MG63 (cell line): ENCODE results near the gene MGRN1. TPM values are rescaled to one million over a fixed set of nuclear protein-coding genes. Genes with fewer than 3 reads are reported as not detected.

ENCODE experiments used
- DNase-seq: peaks from one replicate; pipeline ENCODE4 v3.0.0-alpha.2; 2020
- H3K27me3 ChIP-seq: fragments of 250-450 bp; sonication (Bioruptor Pico); 2 replicates; pipeline ENCODE4 v1.5.1; 2020; ENCODE audit warnings: mild to moderate bottlenecking, moderate library complexity
- H3K36me3 ChIP-seq: fragments of 250-450 bp; sonication (Bioruptor Pico); 2 replicates; pipeline ENCODE4 v1.5.1; 2020; ENCODE audit warnings: mild to moderate bottlenecking, moderate library complexity
- H3K4me3 ChIP-seq: fragments of 250-450 bp; sonication (Bioruptor Pico); 2 replicates; pipeline ENCODE4 v1.5.1; 2020; ENCODE audit warnings: mild to moderate bottlenecking, moderate library complexity
- H3K9me3 ChIP-seq: fragments of 250-450 bp; sonication (Bioruptor Pico); 2 replicates; pipeline ENCODE4 v1.5.1; 2020; ENCODE audit warnings: mild to moderate bottlenecking, moderate library complexity
- total RNA-seq: library from RNA; depleted of rRNA; stranded (reverse); fragments of >200 nt; shearing (Covaris generic); gene quantifications from 2 replicates; pipeline ENCODE4 v1.2.3, GENCODE V29; 2014; ENCODE audit warnings: low replicate concordance; rRNA removed

MGRN1 gene
- 8.3 and 13.8 TPM in 2 replicates for total RNA-seq

DNA sequence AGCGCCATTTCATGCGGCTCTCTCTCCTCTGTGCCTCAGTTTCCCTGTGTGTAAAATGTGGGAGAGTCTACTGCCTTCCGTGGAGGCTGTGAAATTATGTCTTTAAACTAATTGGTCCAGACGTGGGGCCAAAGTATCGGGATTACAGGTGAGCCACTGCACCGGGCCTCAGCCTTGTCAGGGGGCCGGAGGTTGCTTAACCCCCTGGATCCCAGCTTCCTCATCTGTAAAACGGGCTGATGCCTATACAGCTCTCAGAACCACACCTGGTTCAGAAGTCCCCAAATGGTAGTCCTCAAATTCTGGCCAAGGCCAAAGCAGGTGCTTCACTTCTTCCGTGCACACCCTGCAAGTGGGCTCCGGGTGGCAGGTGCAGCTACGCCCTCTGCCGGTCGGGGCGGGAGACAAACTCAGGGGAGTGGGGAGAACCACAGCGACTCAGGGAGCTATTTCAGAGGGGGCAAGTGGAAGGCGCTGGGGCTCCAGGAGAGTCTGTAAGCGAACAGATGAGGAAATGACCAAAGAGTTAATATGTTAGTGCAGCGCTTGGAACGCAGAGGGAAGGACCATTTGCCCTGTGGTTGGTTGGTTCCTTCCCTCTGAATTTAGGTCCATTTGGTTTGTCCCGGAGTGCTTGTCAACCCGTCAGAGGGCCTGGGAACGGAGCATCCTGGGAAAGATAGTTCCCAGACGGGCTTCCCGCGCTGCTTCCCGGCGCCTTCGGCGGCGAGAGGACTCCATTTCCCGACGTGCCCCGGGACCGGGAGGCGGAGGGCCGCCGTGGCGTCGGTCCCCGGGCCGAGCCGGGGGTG lies at the start of gene MGRN1:
Gene MGRN1 (plus strand): TSS at position 812 of the 812 bp plus-strand sequence. CDS start 135 bp downstream, outside the sequence.
- Histone ChIP-seq H3K27me3 (no peaks in the 10 kb centered on the region), H3K36me3 (peaks cover 26% of the 10 kb centered on the region), H3K4me3 (peak within 1 kb of the TSS; percentile 77), H3K9me3 (no peaks in the 10 kb centered on the region)
- peak; percentile 98 for DNase-seq

DNA sequence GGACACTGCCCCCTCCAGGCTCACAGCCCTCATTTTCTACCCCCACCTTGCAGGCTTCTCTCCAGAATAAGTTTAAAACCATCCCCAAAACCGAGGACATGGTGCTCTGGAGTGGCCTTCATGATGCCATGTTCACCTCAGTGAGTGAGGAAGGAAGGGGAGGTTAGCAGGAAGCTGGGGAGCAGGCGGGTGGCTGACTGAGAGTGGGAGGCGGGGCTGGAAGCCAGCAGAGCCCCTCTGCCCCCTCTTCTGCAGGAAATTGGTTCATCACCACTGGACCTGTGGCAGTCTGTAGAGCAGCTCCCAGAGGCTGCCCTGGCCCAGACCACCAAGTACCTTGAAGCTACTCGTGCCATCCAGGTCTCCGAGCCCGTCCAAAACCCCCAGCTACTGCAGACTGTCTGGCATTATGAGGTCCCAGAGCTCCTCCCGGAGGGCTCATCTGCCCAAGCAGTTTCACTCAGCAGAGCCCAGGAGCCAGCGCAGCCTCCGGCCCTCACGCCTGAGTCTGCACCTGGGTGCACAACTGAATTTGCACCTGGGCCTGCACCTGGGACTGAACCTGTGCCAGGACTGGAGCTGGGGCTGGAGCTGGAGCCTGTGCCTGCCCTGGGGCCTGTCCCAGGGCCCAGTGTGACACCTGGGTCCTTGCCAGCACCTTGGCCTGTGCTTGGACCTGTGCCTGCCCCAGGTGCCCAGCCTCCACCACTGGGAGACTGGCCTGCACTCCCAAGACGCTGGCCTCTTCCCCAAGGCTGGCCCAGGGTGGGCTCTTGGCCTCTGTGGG lies 49.5 kb upstream of the MGRN1 start:
- no peak overlapping the region for H3K4me3 ChIP-seq
- no peaks in the 10 kb centered on the region for H3K27me3 ChIP-seq
- no peaks in the 10 kb centered on the region for H3K9me3 ChIP-seq
- no peaks in the 10 kb centered on the region for H3K36me3 ChIP-seq
- no peak for DNase-seq

DNA sequence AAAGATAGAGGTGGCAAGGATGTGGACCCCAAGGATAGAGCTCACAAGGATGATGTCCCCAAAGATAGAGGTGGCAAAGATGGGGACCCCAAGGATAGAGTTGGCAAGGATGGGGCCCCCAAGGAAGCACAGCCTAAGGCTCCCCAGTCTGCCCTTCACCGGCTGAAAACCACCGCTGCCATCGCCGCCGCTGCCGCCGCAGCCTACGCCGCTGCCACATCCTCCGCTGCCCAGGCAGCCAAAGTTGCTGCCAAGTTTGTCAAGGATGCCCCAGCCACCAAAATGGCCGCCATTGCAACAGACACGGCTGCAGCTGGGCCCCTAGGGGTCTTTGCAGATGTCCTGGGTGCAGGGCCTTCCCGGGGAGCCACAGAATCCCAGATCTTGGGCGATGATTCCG lies 48.6 kb upstream of the MGRN1 start:
- H3K4me3 ChIP-seq: no peak overlapping the region
- no peaks in the 10 kb centered on the region for H3K36me3 ChIP-seq
- DNase-seq: no peak

DNA sequence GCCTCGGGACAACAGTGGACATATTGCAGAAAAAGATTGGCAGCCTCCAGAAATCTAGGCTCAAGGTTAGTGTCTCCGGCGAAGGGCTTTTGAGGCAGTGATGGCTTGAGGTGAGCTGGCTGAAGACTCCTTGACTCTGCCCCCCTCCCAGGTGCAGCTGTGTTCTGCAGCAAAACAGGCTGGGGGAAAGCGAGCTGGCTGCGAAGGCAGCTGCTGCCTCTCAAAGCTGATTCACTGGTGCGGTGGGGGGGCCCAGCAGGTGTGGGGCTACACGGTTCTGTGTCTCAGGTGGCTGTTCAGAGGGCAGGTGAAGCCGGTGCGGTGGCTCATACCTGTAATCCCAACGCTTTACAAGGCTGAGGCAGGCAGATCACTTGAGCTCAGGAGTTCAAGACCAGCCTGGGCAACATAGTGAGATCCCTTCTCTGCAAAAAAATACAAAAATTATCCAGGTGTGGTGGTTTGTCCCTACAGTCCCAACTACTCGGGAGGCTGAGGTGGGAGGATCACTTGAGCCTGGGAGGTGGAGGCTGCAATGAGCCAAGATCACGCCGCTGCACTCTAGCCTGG lies 45.6 kb upstream of the MGRN1 start:
- DNase-seq: no peak
- Histone ChIP-seq H3K27me3 (no peaks in the 10 kb centered on the region), H3K36me3 (no peaks in the 10 kb centered on the region), H3K9me3 (no peaks in the 10 kb centered on the region), H3K4me3 (no peak overlapping the region)

More for the DNA sequence above, 48.6 kb upstream of the MGRN1 start:
- no peaks in the 10 kb centered on the region for H3K27me3 ChIP-seq
- no peaks in the 10 kb centered on the region for H3K9me3 ChIP-seq

DNA sequence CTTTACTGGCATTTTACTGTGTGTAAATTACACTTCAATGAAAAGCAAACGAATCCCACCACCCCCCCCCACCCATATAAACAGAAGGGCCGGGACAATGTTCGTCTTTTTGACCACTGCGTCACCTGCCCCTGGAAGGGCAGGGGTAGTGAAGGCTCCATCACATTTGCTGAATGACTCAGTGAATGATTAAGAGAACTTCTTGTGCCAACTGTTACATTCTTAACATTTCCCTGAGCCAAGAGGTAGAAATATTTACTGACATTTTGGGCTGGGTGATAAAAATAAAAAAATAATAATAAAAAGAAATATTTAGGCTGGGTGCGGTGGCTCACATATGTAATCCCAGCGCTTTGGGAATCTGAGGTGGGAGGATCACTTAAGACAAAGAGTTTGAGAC lies 44.4 kb upstream of the MGRN1 start:
- Histone ChIP-seq H3K4me3 (no peak overlapping the region), H3K36me3 (no peaks in the 10 kb centered on the region), H3K27me3 (no peaks in the 10 kb centered on the region), H3K9me3 (no peaks in the 10 kb centered on the region)
- no peak for DNase-seq

DNA sequence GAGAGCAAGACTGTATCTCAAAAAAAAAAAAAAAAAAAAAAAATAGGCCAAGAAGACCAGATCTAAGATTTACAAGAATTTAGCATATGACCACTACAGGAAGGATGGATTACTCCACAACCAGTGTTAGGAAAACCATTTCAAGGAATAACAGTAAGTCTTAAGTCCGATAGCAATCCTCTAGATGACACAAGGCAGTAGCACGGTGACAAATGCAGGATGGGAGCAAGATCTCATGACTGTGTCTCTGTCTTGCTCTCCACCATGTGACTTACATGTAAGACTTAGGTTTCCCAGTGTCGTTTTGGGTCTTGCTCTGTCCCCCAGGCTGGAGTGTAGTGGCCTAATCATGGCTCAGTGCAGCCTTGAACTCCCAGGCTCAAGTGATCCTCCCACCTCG lies 40.7 kb upstream of the MGRN1 start:
- DNase-seq: no peak
- no peaks in the 10 kb centered on the region for H3K36me3 ChIP-seq
- H3K4me3 ChIP-seq: no peak overlapping the region
- peaks cover 2% of the 10 kb centered on the region; the same call in 1 of the 2 replicates for H3K9me3 ChIP-seq
- peaks cover 10% of the 10 kb centered on the region; the same call in 1 of the 2 replicates for H3K27me3 ChIP-seq

DNA sequence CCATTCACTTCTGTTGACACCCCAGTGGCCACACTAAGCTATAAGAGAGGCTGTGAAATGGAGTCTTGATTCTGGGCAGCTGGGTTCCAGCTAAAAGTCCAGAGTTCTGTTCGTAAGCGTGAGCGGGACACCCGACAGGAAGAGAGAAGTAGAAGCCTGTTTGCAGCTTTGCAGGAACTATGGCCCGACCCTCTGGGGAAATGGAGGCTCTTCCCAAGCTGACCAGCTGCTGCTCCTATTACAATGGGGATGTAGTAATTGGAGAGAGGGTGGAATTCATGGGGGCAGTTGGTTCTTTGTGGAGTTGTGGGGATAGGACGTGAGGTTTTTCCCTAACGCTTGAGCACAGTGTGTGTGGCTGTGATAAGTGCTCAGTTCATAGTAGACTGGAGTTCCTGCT lies 38.3 kb upstream of the MGRN1 start:
- Histone ChIP-seq H3K4me3 (no peak overlapping the region), H3K27me3 (peaks cover 10% of the 10 kb centered on the region; the same call in 1 of the 2 replicates), H3K9me3 (peaks cover 2% of the 10 kb centered on the region; the same call in 1 of the 2 replicates), H3K36me3 (no peaks in the 10 kb centered on the region)
- DNase-seq: no peak

DNA sequence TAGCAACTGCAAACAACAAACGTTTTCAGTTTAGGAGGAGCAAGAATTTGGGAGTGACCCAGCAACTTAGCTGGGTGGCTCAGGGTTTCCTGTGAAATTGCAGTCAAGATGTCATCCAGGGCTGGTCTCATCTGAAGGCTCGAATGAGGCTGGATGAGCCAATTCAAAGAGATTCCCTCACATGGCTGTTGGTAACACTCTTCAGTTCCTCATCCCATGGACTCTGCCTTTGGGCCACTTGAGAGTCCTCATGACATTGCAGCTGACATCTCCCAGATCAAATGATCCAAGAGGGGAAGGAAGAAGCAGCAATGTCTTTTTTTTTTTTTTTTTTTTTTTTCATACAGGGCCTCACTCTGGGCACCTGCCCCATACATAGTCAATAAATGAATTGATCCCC lies 36.2 kb upstream of the MGRN1 start:
- no peak for DNase-seq
- Histone ChIP-seq H3K4me3 (no peak overlapping the region), H3K9me3 (peaks cover 2% of the 10 kb centered on the region; the same call in 1 of the 2 replicates), H3K27me3 (peaks cover 10% of the 10 kb centered on the region; the same call in 1 of the 2 replicates), H3K36me3 (no peaks in the 10 kb centered on the region)

DNA sequence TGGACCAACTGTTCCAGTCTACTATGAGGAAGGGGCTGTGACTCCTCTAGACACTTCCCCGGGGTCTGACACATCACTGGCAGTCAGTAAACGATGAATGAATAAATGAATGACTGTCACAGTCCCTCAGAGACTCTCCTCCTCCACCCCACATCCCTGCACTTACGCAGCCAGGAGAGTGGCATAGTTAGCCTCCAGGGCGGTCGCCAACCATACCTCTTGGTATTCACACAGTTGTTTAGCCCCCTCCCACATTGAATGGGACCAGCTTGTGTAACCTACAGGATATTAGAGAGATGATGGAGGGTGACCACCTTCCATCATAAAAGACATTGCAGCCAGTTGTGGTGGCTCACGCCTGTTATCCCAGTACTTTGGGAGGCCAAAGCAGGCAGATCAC lies 35.7 kb upstream of the MGRN1 start:
- peaks cover 2% of the 10 kb centered on the region; the same call in 1 of the 2 replicates for H3K9me3 ChIP-seq
- peaks cover 10% of the 10 kb centered on the region; the same call in 1 of the 2 replicates for H3K27me3 ChIP-seq
- no peaks in the 10 kb centered on the region for H3K36me3 ChIP-seq
- H3K4me3 ChIP-seq: no peak overlapping the region
- DNase-seq: no peak

DNA sequence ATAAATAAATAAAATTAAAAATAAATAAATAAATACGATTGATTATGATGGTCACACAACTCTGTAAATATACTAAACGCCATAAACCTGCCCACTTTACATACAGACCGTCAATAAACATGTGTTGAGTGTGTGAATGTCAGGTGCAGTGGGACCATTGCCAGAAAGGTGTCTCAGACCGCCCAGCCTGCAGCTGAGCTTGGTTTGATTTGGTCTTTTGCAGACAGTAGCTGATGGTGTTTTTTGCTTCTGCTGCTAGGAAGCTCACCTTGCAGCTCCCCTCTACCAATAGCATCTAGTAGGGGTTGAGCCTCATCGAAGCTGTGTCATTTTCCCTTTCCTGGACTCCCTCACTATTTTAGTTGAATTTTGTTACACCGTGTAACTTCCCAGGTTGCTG lies 33.4 kb upstream of the MGRN1 start:
- DNase-seq: no peak
- no peak overlapping the region for H3K4me3 ChIP-seq
- H3K27me3 ChIP-seq: peaks cover 3% of the 10 kb centered on the region; the same call in 1 of the 2 replicates
- H3K36me3 ChIP-seq: no peaks in the 10 kb centered on the region
- H3K9me3 ChIP-seq: peaks cover 2% of the 10 kb centered on the region; the same call in 1 of the 2 replicates

DNA sequence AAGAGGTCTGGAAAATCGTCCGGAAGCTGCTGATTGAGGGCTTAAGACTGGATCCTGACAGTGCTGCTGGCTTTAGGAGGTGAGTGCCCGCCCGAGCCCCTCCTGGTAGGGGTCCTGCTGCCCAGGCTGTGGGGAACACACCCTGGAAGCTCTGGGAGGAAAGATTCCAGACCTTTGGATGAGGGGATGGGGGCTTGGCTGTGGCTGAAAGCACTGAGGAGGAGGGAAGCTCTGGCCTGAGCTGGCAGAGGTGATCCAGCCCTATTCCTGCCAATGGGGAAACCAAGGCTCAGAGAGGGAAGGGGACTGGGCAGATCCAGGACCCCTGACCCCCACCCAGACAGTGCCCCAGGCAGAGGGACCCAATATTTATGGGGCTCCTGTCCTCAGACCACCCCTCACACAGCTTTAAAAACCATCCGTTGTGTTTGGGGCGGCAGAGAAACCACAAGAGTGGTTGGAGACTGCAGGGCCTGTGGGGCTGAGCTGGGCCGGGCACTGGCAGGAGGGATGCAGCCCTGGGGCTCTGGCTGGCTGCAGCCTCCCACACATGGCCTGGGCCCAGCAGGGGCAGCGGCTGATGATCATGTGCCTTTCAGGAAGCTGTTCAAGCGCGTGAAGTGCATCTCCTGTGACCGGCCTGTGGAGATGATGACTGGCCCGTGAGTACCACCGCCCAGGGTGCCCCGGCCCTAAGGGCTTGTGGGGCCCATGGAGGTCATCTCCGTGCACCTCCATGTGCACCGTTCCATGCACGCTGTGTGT lies 32.7 kb upstream of the MGRN1 start:
- DNase-seq: no peak
- Histone ChIP-seq H3K36me3 (no peaks in the 10 kb centered on the region), H3K4me3 (no peak overlapping the region), H3K9me3 (peaks cover 2% of the 10 kb centered on the region; the same call in 1 of the 2 replicates), H3K27me3 (no peaks in the 10 kb centered on the region)

DNA sequence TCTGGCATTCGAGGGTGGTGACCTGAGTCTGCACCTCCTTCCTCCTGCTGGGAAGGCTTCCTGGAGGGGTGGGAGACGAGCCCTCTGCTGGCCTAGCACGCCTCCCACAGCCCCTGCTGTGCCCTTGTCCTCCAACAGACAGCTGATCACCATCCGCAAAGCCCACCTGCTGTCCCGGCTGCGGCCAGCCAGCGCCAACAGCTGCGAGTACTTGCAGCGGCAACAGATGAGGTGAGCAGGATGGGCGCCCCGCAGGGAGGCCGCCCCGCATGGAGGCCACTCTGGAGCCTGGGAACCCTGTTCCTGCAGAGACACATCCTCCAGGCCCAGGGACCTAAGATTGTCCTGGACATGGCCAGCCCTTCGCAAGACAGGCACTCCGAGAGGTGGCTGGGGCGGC lies 31.5 kb upstream of the MGRN1 start:
- peaks cover 2% of the 10 kb centered on the region; the same call in 1 of the 2 replicates for H3K9me3 ChIP-seq
- no peak overlapping the region for H3K4me3 ChIP-seq
- DNase-seq: no peak
- no peaks in the 10 kb centered on the region for H3K36me3 ChIP-seq
- no peaks in the 10 kb centered on the region for H3K27me3 ChIP-seq

DNA sequence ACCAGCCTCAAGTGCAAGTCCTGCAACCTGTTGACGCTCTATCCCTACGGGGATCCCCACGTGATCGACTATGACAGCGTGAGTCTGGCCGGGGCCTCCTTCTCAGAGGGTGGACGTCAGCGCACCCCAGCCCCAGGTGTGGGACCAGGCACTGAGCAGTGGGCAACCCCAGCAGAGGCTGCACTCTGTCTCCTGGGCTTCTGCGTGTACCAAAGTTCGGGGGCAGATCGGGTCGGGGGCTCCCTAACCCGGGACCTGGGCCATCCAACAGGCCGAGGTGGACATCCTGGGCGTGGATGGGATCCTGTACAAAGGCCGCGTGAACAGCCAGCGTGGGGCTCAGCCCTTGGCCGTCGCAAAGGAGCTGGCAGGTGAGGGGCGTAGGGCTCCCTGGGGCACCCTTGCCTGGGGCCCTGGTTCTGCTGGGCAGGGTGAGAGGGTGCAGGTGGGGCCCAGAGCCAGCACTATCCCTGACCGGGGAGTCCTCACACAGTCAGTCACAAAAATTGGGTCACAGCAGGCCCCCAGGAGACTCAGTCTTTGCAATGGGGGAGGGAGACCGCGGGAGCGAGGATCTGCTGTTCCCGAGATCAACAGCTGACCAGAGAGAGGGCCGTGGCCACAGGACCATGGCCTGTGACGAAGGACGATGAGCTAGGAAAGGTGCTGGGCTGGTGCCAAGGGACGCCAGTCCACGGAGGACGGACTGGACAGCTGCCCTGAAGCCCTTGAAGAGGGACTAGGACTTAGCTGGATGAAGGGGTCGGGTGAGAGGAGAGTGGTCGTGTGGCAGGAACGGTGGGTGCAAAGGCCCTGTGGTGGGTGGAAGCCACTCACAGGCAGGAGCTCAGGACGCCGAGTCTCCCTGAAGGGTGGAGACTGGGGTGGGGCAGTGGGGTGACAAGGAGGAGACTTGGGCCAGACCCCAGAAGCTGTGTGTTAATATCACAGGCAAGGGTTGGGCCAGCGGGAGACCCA lies 29.9 kb upstream of the MGRN1 start:
- Histone ChIP-seq H3K27me3 (no peaks in the 10 kb centered on the region), H3K9me3 (no peaks in the 10 kb centered on the region), H3K36me3 (no peaks in the 10 kb centered on the region), H3K4me3 (no peak overlapping the region)
- no peak for DNase-seq

DNA sequence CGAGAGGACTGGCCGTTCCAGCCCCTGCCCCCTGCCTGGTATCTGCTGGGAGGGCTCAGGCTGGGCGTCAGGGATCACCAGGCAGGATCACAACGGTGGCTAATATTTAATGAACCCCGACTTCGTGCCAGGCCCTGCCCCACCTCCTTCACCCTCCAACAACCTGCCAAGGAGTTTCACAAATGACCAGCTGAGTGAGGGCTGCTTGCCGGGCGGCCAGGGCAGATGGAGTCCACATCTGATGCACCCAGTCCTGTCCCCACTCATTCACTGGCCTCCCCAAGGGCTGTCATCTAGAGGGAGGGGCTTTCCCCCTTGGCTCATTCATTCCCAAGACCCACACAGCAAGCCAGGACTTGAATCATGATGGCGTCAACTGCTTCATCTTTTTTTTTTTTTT lies 27.5 kb upstream of the MGRN1 start:
- Histone ChIP-seq H3K27me3 (no peaks in the 10 kb centered on the region), H3K9me3 (no peaks in the 10 kb centered on the region), H3K4me3 (no peak overlapping the region), H3K36me3 (no peaks in the 10 kb centered on the region)
- DNase-seq: peak; percentile 37

DNA sequence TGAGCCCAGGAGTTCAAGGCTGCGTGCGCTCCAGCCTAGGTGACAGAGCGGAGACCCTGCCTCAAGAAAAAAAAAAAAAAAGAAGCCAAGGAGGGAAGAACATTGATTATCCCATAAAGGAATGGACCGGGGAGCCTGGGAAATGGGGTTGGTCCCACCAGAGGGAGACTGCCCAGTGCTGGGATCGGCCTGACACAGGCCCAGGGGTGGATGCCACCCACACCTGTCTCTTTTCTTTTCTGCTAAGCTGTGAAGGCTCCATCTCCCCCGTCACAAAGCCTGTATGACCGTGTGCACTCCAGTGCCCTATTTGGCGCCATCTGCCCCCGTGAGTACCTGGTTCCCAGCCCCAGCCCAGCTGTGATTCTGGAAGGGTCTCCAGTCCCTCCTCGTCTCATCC lies 25.6 kb upstream of the MGRN1 start:
- no peak overlapping the region for H3K4me3 ChIP-seq
- no peaks in the 10 kb centered on the region for H3K9me3 ChIP-seq
- H3K27me3 ChIP-seq: no peaks in the 10 kb centered on the region
- no peak for DNase-seq
- no peaks in the 10 kb centered on the region for H3K36me3 ChIP-seq
